ENCODE results near the gene CCSER1. TPM values are rescaled to one million over a fixed set of nuclear protein-coding genes. Genes with fewer than 3 reads are reported as not detected.
"Not testable (repeated sequence)": the region's sequence is repeated elsewhere in the genome, so short reads cannot be mapped to it uniquely, and the experiment has no call there.

The CCSER1 gene
- total RNA-seq, 1 donor from 2014 or later: 0.23 TPM

DNA sequence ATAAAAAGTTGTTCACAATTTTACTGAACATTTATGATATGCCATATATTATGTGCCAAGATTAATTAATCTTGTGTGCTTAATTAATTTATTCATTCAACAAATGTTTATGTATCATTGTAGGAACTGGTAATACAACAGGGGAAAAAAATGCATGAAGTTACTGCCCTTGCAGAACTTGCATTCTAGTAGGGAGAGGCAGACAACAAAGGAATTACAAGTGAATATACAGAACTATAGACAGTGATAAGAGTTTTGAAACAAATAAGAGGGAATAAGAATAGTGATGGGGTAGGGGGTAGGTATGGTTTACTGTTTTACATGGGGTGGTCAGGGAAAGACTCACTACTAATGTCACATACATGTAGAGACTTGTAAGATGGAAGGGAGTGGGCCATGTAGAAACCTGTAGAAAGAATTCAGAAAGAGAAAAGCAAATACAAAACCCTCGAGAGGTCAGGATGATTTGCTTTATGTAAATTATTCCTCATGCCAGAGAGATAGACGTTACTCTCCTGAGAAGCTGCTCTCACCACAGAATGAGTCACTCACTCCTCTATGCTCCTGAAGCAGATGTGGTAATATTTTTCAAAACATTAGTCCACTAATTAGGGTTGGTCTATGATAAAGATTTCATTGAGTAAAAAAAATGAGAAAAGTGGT is 1321.6 kb downstream of the CCSER1 start:
- no peak for ATAC-seq

DNA sequence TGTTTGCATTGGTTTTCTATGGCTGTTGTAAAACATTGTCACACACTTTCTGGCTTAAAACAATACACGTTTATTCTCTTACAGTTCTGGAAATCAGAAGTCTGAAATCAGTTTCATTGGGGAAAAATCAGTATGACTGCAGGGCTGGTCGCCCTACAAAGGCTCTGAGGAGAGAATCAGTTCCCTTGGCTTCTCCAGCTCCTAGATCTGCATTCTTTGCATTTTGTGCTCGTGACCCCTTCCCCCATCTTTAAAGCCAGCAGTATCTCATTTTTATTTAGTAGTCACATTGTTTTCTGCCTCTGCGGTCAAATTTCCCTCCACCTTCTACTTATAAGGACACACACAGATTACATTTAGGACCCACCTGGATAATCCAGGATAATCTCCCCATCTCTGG is 1326.9 kb downstream of the CCSER1 start:
- no peak for DNase-seq (ENCODE audit: low spot score)
- no peak for ATAC-seq

More for the DNA sequence above, 1321.6 kb downstream of the CCSER1 start:
- DNase-seq (ENCODE audit: low spot score): no peak

DNA sequence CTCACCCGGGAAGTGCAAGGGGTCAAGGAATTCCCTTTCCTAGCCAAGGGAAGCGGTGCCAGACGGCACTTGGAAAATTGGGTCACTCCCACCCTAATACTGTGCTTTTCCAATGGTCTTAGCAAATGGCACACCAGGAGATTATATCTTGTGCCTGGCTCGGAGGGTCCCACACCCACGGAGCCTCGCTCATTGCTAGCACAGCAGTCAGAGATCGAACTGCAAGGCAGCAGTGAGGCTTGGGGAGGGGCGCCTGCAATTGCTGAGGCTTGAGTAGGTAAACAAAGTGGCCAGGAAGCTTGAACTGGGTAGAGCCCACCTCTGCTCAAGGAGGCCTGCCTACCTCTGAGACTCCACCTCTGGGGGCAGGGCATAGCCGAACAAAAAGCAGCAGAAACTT is 1335.4 kb downstream of the CCSER1 start:
- not testable (repeated sequence) for DNase-seq (ENCODE audit: low spot score); ATAC-seq

DNA sequence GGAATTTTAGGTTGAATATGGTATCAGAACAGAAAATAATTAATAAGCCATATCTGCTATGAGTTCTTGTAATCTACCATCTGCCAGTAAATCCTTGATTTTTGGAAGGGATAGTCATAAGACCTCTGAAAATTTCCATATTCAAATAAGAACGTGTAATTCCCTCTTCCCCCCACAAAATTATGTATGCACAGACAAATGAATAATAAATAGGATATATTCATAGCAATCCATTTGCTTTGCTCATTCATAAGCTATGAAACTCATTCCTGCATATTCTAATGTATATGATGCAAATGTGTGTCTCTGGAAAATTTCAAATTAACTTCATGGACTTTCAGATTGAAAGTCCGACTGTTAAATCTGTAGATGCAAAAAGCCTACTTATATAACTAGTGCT is 1343.5 kb downstream of the CCSER1 start:
- DNase-seq (ENCODE audit: low spot score): no peak
- no peak for ATAC-seq

DNA sequence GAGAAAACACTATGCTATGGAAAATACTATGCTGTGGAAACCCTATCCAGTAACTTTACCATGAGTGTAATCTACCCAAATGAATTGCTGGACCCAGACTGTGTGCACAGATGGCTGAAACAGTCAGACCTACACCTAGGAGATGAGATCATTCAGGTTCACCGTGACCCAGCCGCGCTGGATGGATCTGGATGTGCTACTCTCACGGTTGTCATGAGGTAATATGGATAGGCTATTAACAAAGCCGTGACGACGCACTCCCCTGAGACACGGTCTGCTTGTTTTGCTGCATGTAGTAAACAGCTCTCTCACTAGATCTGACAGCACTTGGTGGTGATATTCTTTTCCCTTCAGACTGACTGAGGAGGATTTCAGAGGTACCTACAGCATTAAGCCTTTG is 1344.1 kb downstream of the CCSER1 start:
- DNase-seq (ENCODE audit: low spot score) (no peak), ATAC-seq (no peak)

DNA sequence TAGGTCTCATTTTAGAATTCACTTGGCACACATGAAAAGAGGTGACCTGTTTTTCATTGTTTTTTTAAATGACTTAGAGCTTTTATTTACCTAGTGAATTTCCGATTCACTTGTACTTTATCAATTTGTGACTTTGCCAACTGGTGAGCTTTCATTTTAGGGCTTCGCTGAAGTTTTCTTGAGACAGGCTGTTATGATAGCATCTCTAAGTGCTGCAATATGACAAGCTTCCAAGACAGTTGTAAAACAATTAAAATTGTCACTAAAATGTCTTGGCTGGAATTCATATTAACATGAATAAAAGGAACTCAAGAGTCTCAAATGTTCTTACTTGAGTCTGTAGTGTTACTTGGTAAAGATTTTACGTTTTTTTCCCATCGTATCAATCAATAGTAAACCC is 1344.9 kb downstream of the CCSER1 start:
- DNase-seq (ENCODE audit: low spot score) (no peak), ATAC-seq (no peak)

DNA sequence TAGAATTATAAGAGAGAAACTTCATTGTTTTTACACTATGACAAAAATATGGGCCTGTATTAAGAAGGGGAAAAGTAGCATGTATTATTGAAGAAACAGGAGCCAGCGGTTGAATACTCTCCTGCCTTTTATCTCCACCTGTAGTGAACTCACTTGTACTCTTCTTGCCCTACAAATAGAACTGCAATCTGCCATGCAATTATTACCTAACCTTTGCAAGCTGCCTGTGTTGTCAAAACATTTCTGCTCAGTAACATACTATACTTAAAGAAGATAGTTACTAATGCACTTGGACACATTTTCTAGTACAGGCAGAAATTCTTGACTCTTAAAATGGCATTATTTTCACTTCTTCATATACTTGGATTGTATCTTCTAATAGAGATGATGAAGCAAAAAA is 1358.2 kb downstream of the CCSER1 start:
- ATAC-seq (no peak), DNase-seq (ENCODE audit: low spot score) (no peak)

DNA sequence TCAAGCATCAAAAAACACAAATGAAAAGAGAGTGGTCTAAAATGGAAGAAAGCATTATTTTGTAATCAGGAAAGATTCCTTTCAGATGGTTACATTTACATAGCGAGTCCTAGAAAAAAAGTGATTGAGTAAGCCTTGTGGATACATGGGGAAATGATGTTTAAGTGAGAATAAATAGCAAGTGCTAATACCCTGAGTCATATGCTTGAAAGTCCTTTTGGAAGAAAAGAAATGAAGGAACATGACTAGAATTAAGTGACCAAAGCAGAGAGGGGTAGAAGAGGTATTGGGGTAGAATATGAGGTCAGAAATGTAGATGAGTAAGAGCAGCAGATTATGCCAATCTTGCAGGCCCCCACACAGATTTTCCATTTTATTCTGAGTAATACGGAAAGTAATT is 1361.8 kb downstream of the CCSER1 start:
- ATAC-seq: no peak

DNA sequence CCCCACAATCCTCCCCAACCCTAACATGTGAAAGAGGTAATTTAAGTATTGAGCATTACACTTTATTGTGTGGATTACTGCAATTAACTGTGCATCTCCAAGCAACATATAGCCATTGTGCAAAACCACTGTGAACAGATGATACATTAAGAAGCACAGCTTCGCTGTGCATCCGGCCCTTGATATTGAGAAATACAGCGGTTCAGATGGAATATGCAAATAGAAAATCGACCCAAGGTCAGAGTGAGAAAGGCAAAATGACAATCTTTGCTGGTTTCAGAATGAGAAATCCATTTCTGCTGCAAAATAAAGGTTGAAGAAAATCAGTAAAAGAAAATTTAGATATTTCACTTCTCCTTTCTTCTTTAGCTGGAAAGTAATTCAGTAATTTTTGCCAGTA is 1370.7 kb downstream of the CCSER1 start:
- no peak for DNase-seq (ENCODE audit: low spot score)
- no peak for ATAC-seq

More for the DNA sequence above, 1361.8 kb downstream of the CCSER1 start:
- no peak for DNase-seq (ENCODE audit: low spot score)

DNA sequence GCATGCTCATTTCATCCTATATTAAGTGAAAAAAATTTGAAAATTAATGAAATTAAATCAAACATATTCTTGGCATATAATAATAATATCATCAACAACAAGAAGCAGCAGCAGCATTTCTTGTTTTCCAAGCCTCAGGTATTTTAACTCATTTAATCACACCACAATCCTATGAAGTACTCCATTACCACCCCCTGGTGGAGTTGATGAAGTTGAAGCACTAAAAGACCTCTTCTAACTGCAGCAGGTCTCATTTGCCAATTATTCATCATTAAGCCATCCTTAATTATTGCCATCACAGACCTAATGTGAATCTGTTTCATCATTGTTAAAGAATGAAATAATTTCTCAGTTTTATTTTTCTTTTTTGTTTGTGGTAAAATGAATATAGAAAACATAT is 1375.2 kb downstream of the CCSER1 start:
- no peak for DNase-seq (ENCODE audit: low spot score)
- no peak for ATAC-seq

DNA sequence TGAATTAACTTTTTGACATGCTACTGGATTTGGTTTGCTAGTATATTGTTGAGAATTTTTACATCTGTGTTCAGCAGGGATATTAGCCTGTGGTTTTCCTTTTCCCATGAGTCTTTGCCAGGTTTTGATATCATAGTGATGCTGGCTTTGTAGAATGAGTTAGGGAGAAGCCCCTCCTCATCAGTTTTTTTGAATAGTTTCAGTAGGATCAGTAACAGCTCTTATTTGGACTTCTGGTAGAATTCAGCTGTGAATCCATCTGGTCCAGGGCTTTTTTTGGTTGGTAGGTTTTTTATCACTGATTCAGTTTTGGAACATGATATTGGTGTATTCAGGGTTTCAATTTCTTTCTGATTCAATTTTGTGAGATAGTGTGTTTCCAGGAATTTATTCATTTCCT is 1386.1 kb downstream of the CCSER1 start:
- DNase-seq (ENCODE audit: low spot score) (no peak), ATAC-seq (no peak)

DNA sequence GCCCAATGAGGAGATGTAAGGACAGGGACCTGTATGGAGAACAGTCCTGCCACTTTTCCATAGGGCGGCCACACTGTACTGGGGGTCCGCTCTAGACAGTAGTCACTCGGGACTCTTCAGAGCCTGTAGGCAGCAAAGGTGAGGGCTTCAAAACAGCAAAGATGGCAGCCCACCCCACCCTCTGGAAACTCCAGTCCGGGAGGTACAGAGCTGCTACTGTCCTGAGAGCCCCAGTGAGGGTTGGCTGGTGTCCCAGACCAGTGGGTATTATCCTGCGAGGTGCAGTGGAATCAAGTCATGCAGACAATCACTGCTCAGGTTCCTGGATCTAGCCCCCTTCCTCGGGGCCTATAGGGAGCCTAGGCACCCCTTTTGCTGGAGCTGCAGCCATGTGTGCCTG is 1392.0 kb downstream of the CCSER1 start:
- DNase-seq (ENCODE audit: low spot score): no peak
- ATAC-seq: no peak

DNA sequence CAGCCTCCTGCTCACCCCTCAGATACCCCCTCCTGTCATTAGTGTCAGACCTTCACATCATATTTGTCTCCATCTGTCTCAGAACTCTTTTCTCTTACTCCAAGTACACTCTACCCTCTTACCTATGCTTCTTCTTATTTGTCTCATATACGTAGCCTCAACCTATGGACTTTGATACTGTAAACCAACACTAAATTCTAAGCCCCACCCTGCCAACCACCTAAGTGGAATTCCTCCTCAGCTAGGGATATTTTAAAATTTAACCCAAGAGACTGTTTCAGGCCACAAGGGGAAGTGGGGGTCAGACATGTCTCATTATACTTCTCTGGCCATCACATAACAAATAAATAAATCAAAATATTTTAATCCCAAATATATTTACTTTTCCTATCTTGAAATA is 1398.4 kb downstream of the CCSER1 start:
- DNase-seq (ENCODE audit: low spot score) (no peak), ATAC-seq (no peak)

DNA sequence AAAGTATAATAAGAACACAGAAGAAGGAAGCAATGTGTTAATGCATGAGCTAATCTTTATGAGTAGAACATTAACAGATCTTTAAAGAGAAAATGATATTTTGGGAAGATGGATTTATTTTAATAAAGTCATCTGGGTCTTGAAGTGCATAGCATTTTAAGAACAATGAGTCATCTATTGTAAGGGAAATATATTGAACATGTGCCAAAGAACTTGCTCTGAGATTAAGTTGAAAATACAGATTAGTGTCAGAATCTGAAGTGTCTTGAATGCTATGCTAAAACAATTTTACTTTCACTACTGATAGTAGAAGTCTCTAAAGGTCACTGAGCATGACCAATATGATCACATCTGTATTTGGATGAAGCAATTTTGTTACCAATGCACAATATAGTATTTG is 1399.9 kb downstream of the CCSER1 start:
- no peak for DNase-seq (ENCODE audit: low spot score)
- no peak for ATAC-seq

DNA sequence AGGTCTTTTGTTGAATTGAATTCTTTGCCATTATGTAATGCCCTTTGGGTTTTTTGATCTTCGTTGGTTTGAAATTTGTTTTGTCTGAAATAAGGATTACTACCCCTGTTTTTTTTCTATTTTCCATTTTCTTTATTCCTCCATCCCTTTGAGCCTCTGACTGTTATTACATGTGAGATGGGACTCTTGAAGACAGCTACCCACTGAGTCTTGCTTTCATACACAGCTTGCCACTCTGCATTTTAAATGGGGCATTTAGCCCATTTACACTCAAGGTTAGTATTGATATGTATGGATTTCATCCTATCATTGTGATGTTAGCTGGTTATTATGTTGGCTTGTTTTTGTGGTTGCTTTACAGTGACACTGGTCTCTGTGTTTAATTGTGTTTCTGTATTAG is 1440.4 kb downstream of the CCSER1 start:
- ATAC-seq: no peak
- no peak for DNase-seq (ENCODE audit: low spot score)

DNA sequence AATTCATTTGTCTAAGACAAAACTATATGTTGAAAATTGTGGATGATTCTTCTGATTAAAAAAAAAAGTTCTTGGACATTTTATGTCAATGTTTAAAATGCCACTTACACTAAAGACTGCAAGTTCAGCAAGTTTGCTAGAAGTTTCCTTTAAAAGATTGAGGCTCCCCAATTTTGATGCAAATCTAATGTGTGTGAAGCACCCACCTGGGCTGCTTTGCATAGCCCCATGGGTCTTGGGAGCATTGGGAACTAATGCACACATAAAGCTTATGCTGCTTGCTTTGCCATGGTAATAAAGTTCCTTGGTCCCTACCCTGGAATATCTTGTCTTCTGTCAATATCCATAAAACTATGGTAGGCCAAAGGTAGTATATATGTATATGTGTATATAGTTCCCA is 1450.7 kb downstream of the CCSER1 start:
- ATAC-seq: no peak
- DNase-seq (ENCODE audit: low spot score): no peak

DNA sequence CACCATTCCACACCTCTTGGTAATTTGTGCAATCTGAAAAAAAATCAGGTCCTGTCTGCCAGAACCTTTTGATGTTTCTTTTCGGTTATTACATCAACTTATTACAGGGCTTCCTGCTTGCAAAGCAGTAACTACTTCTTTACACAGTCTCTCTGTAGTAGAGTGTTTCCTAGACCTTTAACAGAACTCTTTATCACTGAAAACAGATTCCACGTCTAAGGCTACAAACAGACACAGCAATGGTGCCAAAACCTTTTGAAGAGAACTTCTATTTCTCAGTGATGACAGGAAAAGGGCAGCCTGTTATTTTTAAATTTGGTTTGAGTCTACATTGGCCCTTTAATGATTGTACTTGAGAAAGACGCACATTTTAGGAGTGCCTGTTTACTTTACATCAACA is 1463.1 kb downstream of the CCSER1 start:
- DNase-seq (ENCODE audit: low spot score) (no peak), ATAC-seq (no peak)

DNA sequence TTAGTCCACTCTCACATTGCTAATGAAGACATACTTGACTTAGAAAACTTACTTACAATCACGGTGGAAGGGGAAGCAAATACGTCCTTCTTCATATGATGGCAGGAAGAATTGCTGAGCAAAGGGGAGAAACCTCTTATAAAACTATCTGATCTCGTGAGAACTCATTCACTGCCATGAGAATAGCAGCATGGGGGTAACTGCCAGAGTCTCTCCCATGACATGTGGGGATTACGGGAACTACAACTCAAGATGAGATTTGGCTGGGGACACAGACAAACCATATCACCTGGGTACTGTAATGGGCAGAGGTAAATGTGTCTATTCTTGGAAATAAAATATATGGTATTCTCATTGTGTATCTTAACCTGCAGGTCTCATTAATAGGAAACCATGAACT is 1464.9 kb downstream of the CCSER1 start:
- ATAC-seq (no peak), DNase-seq (ENCODE audit: low spot score) (no peak)

DNA sequence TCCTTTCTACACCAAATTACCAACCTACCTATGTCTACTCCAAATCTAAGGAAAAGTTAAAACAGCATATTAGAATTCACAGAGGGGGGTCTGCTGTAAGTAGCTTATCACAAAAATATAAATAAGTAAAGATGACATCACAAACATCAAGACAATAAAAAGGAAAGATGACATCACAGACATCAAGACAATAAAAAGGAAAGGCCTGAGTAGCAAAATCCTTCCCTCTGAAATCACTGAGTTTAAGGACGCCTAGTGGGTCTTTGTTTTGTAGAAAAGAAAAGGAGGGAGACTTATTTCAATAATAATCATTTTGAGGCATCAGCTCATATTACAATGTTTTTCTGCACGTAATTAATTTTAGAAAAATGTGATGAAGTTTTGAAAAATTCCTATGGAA is 1469.5 kb downstream of the CCSER1 start:
- ATAC-seq (no peak), DNase-seq (ENCODE audit: low spot score) (no peak)

DNA sequence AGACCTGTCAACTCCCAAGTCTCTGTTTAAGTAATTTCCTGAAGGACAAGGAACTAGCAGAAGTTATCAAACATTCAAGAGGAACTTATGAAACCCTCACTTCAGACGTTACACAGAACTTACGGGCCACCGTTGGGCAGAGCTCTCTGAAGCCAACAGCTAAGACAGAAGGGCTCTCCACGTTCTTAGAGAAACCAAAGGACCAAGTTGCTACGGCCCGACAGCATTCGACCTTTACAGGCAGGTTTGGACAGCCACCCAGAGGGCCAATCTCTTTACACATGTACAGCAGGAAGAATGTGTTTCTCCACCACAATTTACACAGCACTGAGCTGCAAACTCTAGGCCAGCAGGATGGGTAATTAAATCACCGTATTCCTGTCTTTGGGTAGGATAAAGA is 1471.5 kb downstream of the CCSER1 start:
- ATAC-seq: no peak
- no peak for DNase-seq (ENCODE audit: low spot score)

DNA sequence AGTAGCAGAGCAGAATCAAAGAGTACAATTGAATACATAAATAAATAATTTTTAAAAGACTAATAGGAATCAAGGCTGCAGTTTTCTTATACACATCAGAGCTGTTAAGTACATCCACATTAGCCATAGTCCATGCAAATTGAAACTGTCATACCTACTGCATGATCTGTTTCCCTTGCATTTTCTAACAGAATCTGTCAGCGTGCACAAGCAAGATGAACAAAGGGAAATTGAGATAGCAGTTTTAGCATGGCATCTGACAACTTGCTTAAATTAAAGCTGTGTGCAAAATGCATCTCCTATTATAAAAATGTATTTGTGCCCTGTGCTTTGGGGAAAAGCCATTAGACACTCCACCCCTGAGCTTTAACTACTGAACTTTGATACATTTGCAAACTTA is 1473.1 kb downstream of the CCSER1 start:
- DNase-seq (ENCODE audit: low spot score): no peak
- ATAC-seq: no peak

DNA sequence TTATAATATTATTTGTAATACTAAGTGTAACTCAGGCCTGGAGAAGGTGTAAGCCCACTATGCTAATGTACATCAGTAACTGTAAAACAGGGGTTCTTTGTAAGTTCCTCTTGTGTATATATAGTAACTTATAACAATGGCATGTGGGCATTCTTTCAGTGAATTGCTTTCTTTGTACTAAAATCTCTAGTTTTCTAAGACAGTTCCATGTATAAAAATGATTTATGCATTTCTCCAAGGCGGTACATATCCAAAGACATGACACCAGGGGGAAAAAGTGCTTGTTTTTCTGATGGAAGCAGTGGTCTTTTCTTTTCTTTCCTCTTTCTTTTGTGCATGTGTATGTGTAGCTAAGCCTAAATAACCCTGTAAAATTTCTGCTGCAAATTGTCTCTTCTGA is 1474.2 kb downstream of the CCSER1 start:
- DNase-seq (ENCODE audit: low spot score) (no peak), ATAC-seq (no peak)

DNA sequence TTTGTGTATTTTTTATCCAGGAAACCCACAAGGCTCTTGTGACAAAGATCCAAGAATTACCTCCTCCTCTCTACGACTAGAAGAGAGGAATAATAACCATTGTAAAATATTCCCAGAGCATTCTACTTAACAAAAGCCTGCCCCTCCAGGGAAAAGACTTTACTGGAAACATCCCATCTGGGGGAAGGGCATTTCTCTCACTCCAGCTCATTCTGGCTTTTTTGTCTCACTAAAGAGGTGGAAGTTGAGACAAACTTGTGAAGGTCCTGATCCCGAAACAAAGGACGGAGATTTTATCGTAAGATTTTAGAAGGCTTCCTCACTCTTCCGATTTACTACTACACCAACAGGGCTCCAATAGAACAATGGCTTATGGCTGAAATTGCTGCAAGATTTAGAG is 1484.6 kb downstream of the CCSER1 start:
- DNase-seq (ENCODE audit: low spot score) (no peak), ATAC-seq (no peak)

DNA sequence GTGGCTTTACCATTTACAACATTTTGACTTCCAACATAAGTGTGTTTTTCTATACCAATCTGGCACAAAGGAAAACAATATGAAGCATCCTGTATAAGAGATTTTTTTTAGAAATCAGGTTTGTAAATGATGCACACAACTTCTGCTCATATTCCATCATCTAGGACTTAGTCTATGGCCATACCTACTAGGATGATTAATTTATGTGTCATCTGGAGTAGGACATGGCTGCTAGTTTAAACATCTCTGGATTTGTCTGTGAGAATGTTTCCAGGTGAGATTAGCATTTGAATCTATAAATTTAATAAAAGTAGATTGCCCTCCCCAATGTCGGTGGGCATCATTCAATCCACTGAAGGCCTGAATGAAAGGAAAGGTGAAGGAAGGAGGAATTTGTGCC is 1493.8 kb downstream of the CCSER1 start:
- DNase-seq (ENCODE audit: low spot score): no peak

More for the DNA sequence above, 1493.8 kb downstream of the CCSER1 start:
- no peak for ATAC-seq

Measured in left lobe of liver (tissue), 2 donors.